Ammon's horn (tissue), 1 donor: ENCODE data around the gene UNG.
A peak's percentile ranks its signal among the peaks of the same experiment; 100 is the strongest.
"Not testable (repeated sequence)": the region's sequence is repeated elsewhere in the genome, so short reads cannot be mapped to it uniquely, and the experiment has no call there.

Experiments used
- DNase-seq: peaks from one replicate; pipeline ENCODE4 v3.0.0-alpha.2; 2016; ENCODE audit warnings: low spot score

The UNG gene

DNA sequence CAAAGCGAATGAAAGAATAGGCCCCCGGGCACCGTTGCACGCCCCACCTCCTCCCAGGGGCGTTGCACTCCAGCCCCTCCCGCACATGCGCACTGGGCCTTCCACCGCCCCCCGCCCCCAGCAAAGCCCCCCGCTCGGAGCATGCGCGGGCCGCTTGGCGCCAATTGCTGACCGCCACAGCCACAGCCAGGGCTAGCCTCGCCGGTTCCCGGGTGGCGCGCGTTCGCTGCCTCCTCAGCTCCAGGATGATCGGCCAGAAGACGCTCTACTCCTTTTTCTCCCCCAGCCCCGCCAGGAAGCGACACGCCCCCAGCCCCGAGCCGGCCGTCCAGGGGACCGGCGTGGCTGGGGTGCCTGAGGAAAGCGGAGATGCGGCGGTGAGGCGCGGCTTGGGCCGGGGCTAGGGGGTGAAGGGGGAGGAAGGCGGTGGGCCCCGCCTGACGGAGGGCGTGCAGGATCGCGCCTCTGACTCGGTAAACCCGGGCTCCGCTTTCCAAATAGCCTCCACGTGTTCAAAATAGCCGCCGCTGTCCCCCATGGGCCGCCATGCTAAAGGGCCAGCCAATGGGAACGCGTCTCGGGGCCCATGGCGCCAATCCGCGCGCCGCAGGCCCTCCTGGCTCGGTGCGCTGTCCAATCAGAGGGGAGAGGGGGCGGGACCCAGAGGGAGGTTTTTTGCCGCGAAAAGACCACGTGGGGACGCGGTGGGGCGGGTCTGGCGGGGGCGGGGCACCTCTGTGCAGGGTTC is at the start of gene UNG:
UNG (plus strand) TSS at position 163 of the 748 bp plus-strand sequence; CDS start at position 246, 83 bp downstream.
- peak; percentile 97 for DNase-seq

DNA sequence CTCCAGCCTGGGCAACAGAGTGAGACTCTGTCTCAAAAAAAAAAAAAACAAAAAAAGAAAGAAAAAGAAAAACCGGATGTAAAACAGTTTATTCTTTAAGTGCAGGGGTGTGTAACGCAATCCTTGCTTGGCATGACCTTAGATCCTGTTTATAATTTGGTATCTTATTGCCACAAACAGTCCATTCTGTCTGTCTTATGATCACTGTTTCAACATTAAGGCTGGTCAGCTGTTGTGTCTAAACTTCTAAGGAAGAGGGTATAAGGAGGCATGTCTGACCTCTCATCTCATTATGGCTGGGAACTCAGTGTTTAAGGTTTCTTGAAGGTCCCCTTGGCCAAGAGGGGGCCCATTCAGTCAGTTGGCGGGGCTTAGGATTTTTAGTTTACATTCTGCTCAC is 48.7 kb upstream of the UNG start:
- not testable (repeated sequence) for DNase-seq

DNA sequence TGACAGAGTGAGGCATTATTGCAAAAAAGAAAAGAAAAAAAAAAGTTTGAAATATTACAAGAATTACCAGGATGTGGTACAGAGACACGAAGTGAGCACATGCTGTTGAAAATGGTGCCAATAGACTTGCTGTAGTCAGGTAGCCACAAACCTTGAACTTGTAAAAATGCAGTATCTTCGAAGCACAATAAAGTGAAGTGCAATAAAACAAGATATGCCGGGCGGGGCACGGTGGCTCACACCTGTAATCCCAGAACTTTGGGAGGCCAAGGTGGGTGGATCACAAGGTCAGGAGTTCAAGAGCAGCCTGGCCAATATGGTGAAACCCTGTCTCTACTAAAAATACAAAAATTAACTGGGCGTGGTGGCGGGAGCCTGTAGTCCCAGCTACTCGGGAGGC is 47.6 kb upstream of the UNG start:
- DNase-seq = not testable (repeated sequence)

DNA sequence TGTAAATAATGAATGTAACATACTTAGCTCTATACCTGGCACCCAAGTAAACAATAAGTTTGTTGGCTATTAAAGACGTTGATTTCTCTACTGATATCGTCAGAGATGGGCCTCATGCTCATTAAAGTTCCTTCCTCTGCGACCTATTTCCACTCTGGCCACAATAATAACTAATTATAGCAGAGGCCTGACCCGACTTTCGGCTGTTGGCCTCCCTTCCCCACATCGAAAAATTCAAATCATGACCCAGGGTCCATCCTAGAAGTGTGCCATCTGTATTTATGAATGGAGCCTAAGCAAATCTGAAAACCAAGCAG is 45.3 kb upstream of the UNG start:
- DNase-seq = no peak

DNA sequence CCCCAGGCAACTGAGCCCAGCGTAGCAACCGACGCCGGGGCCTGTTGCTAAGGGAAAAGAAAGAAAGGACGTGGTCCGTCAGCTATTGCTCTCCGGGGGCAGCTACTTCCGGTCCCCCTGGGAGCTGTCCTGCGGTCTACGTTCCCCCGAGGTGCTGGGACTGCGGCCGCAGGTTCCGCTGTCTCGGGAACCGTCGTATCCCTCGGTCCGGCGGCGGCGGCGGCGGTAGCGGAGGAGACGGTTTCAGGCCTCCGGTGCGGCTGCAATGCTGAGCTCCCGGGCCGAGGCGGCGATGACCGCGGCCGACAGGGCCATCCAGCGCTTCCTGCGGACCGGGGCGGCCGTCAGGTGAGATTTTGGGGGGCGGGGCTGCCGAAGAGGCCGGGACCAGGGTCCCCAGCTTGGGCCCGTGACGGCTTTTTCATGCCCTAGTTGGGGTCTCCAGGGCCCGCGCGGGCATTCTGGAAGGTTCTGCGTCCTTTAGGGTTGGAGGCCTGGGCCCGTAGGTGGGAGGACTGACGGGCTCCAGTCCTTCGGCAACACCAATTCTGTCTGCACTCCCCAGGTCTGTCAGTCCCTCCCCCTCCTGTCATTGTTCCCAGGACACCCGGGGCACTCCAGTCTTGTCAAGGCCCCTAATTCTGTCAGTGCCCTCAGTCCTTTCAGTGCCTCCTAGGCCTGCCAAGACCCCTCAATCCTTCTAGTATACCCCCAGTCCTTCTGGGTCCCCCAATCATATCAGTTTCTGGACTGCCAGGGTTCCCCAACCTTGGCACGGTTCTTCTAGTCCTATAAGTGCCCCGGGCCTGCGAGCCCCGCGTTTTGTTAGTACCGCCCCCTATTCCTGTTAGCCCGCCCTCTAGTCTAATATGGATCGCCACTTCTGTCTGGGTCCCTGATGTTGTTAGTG is 44.7 kb upstream of the UNG start, which contains the start of gene USP30:
USP30 (plus strand) TSS at position 163 of the 910 bp plus-strand sequence; CDS start at position 266, 103 bp downstream.
- DNase-seq = peak; percentile 89

DNA sequence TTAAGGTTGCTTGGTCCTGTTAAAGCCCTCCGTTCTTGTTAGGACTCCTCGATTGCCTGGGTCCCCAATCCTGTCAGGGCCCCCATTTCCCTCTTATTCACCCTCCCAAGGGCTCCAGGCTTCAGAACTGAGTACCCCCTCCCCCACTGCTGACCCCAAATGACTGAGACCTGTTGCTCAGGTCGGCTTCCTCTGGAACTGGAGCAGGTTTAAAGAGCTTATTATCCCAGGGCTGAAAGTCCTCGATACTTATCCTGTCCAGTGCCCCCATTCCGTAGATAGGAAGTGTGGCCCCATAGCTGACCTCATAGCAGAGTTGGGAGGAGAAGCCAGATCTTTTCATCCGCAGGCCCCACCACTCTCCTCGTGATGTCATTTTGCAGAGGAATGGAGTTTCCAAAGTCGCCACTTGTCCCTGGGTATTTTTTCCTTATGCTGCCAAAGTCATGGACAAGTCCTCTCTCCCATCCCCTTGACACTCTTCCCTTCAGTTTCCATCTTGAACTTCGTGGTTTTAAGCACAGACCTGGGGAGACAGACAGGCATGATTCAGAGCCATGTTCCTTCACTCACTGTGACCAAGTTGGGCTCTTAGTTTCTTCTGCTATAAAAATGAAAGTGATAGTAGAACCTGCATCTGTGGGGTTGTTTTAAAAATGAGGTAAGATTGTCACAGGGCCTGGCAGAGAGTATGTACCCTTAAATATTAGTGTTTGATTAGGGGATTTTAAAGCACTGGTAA is 43.8 kb upstream of the UNG start:
- DNase-seq = no peak

DNA sequence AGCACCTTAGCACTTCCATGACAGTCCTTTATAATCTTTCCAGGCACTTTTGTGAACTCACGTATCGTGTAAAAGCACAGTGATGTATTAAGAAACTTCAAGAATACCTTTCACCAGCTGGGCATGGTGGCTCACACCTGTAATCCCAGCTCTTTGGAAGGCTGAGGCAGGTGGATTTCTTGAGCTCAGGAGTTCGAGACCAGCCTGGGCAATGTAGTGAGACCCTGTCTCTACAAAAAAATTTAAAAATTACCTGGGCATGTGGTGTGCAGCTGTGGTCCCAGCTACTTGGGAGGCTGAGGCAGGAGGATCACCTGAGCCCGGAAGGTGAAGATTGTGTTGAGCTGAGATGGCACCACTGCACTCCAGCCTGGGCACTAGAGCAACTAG is 43.3 kb upstream of the UNG start:
- not testable (repeated sequence) for DNase-seq

DNA sequence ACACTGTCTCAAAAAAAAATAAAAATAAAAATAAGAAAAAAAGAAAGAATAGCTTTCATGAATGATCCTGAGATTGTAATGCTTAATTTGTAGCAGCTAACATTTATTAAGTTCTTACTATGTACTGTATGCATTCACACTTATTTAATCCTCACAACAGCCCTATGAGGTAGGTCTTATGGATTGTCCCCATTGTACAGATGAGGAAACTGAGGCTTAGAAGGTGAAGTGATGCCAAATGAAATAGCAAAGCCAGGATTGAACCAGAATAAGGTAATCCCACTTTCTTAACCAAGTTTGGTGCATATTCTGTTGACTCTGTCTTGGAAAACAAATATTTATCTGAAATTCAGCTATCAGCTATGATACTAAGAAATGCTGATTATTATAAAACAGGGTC is 42.9 kb upstream of the UNG start:
- DNase-seq = no peak

DNA sequence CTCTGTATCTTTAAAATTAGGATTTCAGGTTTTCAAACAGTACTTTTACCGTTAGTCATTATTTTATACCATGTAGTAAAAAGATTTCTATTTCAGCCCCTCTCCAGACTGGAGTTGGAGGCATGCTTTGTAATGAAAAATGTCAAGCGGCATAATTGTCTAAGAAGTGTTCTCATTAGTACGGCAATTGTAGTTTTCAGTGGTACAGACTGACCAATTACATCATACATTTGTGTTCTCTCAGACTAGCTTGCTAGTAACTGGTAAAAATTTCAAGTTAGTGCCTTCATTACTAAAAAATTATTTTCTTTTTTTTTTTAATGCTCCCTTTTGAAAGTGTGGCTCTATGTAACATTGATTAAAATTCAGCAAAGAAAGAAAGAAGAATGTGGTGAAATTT is 40.5 kb upstream of the UNG start:
- DNase-seq = peak; percentile 35

DNA sequence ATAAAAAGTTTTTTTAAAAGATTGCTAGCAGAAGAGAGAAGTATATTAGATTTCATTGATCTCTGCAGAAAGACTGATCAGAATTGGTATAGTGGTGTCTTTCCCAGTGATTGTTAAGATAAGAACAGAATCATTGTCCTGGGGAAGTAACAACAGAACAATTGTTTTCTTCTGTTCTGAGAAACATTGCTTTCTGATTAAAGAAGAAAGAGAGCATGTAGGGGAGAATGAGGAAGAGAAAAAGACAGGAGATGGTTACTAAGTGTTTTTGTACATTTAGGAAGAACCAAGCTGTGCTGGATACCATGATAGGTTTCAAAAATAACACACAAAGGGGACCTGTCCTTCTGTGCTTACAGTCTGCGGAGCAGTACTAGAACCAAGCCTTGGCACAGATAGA is 40.0 kb upstream of the UNG start:
- peak; percentile 26 for DNase-seq

DNA sequence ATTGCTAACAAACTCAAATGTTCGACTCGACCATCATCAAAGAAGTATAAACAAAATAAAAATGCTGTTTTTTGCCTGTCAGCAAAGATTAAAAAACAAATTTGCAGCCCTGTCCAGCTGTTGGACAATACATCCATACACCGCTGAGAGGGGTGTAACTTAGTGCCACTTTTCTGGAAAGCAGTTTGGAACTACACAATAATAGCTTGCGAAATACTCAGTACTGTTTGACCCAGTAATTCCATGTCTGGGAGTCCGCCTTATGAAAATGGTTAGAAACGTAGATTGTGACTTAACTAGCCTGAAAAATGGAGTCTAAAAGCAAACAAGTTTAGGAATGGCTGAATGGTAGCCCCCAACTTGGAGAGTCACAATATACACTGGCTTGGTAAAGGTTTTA is 38.6 kb upstream of the UNG start:
- DNase-seq = no peak

DNA sequence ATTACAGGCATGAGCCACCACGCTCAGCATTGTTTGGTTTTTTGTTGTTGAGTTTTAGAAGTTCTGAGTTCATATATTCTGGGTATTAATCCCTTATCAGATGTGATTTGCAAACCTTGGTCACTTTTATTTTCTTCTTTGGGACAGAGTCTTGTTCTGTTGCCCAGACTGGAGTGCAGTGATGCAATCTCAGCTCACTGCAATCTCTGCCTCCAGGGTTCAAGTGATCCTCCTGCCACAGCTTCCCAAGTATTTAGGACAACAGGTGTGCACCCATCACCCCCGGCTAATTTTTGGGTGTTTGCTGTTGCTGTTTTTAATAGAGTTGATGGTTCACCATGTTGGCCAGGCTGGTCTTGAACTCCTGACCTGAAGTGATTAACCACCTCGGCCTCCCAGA is 33.3 kb upstream of the UNG start:
- DNase-seq = no peak

DNA sequence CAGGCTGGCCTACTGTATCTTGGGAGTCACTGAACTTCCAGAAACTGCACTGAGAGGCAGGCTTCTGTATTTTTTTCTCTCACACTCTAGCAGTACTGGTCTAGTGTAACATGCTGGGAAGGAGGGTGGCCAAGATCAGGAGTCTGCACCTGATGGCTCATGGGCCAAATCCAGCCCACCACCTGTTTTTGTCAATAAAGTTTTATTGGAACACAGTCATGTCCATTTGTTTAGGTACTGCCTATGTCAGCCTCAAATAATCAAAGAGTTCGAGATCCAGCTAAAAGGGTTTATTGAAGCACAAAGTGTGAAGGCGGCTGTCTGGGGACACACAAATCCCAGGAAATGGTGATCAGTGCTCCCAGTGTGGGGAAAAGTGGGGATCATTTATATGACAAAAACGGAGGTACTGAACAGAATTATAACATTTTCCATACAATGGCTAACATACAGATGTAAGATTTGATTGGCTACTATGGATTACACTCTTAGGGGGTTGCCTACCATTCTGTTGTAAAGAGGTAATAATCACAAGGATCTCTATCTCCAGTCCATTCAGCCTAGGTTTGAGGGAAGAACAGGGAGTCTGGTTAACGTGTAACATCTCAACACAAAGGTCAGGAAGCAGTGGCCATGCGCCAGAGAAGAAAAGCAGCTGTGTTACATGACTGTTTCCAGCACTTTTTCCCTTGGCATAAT is 32.1 kb upstream of the UNG start:
- no peak for DNase-seq

DNA sequence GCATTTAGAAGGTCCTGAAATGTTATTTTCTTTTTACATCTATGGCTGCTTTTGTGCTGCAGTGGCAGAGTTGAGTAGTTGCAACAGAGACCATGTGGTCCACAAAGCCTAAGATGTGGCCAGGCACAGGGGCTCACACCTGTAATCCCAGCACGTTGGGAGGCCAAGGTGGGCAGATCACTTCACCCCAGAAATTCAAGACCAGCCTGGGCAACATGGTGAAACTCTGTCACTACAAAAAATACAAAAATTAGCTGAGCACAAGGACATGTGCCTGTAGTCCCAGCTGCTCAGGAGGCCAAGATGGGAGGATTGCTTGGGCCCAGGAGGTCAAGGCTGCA is 31.6 kb upstream of the UNG start:
- DNase-seq = no peak

DNA sequence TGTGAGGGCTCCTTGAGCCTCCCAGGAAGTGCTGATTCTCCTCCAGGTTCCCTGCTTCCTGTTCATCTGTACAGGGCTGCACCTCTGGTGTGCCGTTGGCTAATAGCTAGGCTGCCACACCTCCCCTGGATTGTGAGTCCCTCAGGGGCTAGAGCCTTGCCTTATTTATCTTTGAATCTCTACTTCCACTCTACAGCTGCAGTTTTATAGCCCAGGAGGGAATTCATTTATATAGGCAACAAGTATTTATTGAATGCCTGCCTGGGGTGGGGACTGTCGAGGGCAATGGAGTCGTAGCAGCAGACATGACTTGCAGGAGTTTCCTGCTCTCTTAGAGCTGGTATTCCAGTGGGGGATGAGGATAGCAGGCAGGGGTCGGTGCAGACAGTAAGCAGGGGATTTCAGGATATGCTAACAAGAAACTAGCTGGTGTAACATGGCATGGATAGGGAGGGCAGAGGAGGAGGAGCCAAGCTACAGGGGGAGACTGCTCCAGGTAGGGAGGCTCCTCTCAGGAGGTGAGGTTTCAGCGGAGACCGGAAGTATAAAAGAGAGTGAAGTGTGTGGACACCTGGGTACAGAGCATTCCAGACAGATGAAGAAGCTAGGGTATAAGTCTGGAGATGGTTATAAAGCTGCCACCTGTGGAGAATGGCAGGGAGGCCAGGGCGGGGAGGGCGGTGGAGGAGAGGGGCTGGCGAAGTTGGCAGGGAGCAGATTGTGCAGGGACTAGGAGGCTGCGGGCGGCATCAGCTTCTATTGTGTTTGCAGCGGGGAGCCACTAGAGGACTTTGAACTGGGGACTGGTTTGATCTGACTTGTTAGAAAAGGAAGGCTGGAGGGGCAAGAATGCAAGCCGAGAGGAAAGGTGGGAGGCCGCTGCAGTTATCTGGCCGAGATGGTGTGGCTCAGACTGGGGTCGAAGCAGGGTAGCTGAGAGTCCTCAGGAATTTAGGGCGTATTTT is 27.8 kb upstream of the UNG start:
- DNase-seq = no peak

DNA sequence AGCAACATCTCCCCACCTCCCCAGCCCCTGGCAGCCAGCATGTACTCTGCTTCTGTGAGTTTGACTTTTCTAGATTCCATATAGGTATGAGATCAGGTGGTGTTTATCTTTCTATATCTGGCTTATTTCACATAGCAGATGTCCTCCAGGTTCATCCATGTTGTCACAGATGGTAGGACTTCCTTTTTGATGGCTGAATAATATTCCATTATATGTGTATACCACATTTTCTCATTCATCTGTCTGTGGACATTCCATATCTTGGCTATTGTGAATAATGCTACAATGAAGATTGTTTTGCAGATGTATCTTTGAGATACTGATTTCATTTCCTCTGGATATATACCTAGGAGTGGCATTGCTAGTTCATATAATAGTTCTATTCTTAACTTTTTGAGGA is 22.5 kb upstream of the UNG start:
- no peak for DNase-seq

DNA sequence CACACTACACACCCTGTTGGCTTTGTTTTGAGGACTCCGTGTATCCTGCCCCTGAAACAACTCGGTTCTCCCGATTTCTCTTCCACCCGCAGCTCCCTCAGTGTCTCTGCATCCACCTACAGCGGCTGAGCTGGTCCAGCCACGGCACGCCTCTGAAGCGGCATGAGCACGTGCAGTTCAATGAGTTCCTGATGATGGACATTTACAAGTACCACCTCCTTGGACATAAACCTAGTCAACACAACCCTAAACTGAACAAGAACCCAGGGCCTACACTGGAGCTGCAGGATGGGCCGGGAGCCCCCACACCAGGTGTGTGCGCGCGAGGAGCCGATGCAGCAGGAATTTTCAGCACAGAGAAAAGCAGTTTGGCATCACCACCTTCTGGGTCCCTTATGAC is 14.6 kb upstream of the UNG start:
- DNase-seq = no peak

DNA sequence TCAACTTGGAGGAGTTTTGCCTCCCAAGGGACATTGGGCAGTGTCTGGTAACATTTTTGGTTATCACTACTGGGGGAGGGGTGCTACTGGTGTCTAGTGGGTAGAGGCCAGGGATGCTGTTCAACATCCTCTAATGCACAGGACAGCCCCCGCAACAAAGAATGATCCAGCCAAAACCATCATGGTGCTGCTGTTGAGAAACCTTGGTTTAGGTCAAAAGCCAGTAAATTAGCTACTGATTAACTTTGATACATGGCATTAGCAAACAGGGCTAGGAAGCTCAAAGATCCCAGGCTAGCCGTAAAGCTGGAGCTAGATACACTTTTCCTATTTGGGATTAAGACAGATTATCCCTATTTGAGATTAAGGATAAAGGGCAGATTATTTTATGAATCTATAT is 13.0 kb upstream of the UNG start:
- no peak for DNase-seq

DNA sequence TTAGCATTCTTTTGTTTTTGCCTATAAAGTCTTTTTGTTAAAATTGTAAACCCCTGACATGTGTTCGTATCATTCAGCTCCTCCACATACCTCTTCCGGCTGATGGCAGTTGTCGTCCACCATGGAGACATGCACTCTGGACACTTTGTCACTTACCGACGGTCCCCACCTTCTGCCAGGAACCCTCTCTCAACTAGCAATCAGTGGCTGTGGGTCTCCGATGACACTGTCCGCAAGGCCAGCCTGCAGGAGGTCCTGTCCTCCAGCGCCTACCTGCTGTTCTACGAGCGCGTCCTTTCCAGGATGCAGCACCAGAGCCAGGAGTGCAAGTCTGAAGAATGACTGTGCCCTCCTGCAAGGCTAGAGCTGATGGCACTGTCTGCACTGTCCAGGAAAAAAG is 11.8 kb upstream of the UNG start:
- no peak for DNase-seq

DNA sequence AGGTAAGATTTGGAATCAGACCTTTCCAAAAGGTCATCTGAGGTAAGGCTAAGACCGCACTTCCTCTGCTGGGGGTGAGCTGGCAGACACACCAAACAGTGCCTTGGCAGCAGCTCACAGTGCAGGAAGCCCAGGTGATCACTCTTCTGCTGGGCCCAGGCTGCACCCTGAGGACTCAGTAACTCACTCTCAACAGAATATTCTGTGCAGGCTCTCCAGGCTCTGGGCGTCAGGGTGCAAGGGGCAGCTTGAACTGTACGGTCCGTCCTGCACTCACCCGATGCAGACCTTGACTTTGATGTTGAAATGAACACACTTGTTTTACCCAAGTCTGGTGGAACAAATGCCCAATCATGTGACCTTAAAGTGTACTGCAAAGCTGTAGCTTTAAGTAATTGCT is 10.1 kb upstream of the UNG start:
- no peak for DNase-seq

DNA sequence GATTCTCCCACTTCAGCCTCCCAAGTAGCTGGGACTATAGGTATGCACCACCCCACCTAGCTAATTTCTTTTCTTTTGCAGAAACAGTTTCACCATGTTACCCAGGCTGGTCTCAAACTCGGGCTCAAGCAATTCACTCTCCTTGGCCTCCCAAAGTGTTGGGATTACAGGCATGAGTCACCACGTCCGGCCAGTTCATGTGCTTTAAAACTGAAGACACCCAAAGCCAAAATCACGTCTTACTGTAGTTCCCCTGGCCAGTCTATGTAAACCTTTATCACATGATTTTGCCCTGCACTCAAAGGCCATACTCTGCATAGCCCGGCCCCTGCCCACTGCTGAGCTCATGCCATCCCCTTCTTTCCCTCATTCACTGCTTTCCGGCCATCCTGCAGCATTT is 8.6 kb upstream of the UNG start:
- DNase-seq = no peak
